NCI-H2227 treated with DMSO at 0.1 percent for 48 hours (cell line): Measurements from ENCODE around the gene LTBP2.

Experiments used
- DNase-seq: peaks from one replicate; lab custom pipeline; 2025; lab: John Stamatoyannopoulos, UW

The LTBP2 gene

DNA sequence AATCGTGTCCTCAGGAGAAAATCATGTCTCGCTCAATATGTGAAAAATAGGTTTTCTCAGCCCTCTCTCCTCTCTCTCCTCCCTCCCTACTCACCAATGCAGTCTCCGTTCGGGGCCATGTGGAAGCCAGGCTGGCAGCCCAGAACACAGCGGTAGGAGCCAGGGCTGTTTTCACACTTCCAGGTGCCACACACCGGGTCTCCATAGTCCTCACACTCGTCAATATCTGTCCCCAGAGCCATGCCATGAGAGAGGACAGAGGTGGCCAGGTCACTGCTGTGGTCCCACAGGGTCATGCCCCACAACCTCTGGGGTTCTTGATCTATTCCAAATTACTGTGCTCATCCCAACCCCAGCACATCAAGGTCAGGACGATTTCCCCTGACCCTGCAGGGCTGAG lies 105.0 kb downstream of the LTBP2 start:
- DNase-seq, result no peak

DNA sequence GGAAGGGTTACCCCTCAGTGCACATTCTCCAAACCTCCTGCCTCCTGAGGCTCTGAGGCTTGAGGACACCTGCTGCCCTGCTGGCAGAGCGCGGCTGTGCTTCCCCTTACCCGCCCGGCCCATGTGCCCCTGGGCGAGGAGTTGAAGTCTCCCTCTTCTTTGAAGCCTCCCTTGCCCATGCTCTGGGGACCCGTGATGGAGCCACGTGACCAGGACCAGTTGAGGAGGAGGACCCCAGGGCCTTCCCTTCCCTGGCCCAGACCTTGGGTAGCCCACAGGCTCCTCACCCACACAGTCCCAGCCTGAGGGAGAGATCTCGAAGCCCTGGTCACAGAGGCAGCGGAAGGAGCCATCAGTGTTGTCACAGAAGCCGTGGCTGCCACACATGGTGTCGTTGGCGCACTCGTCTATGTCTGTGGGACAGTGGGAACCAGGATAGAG lies 105.6 kb downstream of the LTBP2 start:
- no peak for DNase-seq

DNA sequence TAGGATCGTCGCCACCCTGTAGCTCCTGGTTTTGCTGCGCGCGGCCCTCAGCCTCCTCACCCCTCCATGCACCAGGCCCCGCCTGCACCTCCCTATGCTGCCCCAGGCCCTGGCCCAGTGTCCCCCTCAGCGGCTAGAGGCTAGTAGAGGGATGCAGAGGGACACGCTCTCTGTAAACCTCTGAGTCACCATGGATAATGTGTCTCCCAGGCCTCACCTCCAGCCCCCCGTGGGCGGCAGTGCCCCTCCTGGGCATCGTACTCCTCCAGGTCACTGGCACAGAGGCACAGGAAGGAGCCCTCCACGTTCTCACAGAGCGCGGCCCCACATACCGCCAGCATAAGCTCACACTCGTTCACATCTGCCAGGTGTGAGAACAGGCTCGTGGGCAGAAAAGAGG lies 106.2 kb downstream of the LTBP2 start:
- no peak for DNase-seq

DNA sequence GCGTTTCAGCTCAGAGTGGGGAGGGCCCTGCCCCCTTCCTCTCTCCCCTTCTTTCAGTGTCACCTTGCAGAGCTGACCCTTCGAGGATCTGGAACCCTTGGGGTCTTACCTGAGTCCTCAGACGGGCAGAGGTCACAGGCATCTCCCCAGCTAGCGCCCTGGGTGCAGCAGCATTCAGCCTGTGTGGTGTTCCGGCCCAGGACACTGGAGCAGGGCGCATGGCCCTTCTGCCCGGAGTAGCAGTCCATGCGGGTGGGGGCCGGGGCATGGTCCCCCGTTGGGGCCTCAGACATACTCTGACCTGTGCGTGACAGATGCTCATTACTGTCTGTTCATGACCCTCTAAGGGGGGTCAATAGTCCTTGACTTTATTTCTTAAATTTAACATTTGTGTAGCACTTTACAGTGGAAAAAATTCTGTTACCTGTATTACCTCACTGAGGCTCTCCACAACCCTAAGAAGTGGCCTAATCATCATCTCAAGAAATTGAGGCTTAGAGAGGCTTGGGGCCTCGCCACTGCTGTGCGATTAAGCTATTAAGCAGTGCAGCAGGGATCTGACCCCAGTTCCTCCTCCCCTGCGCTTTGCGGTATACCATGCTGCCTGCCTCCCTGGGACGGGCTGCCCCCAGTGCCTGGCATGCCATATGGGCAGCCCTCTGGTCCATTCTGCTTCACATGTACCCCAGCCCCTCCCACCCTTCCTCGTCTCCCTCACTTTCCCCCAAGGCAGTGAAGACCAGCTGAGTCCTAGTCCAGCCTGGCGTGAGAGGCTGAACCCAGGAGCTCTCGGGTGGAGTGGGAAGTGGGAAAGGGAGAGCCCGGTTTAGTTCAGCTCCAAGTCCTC lies 106.9 kb downstream of the LTBP2 start:
- no peak for DNase-seq

DNA sequence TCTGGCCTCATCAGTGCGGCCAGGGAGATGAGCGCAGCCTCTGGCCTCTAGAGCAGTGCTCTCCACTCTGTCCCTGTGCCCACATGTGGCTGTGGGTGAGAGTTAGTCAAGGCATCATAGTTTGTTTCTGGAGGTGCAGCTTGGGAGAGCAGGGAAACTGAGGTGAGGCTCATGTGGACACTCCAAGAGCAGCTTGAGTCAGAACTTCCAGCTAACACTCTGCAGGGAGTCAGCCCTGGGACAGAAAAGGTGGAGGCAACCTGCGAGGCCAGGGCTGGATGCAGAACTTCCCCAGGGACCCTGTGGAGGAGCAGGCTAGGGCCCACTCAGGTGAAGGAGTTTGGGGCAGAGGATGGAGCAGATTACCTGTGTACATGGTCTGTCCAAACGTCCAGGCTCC lies 107.6 kb downstream of the LTBP2 start:
- no peak for DNase-seq

DNA sequence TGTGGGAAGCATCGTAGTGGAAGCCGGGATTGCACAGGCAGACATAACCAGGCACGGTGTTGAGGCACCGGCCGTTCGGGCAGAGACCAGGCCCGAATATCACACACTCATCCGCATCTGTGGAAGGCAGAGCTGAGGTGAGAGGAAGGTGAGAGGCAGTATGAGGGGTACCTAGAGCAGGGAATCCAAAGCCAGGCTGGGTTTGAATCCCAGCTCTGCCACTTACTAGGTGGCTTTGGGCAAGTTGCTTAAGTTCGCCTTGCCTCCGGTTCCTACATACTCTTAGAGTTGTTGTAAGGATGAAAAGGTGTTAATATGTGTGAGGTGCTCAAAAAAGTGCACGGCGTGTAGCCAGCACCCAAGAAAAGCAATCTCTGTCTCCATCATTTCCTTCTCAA lies 108.1 kb downstream of the LTBP2 start:
- no peak for DNase-seq

DNA sequence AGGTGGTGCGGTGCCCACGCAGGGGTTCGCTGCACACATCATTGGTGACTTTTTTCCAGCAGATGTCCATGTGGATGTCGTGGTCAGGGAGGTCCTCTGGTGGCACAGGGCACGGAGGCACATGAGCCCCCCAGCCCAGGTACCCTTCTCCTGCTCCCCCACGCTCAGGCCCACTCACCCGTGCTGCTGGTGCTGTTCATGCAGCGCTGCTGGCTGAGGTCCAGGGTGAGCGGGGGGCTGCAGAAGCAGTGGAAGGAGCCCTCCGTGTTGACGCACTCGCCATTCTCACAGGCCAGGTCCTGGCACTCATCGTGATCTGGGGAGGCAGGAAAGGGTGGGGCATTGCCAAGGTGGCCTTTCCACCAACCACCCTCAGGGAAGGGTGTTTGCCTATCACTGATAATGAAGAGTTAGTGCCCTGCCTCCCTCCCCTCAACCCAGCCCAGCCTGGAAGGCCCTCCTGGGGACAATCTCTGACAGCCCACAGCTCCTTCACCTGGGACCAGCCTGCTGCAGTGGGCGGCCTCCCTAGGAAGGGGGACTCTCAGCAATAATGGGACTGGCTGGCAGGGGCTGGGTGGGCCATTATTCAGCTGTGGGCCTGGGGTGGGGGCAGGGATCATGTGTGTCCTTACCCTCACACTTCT lies 108.6 kb downstream of the LTBP2 start:
- DNase-seq, result no peak

DNA sequence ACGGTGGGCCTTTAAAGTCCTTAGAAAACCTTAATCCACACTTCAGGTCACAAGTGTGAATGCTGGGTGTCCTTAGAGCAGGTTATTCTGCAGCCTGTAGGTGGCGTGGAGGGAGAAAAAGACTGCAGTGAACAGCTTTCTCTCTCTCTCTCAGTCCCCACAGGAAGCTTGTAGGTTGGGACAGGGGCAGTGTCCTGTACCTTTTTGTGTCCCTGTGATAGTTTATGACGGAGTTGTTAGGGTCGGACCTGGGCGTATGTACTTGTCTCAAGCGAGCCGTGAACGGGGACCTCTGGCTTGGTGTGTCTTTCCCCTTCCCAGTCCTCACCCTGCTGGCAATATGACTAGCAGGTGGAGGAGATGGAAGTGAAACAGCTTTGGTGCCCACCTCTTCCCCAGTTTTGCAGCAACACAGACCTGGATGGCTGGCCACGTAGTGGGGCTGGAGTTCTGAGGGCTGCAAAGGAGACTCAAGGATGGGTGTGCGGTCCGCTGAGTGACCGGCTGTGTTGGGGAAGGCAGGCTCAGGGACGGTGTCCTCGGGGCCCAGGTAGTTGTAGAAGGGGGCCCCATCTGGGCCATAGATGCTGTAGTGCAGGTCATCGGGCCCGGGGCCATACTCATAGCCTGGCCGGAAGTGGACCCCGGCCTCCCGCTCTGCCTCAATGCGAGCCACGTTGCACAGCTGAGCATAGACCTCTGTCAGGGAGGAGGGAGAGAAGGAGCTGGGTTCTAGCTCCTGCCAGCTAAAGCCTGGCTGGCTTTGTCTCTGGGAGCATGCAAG lies 109.6 kb downstream of the LTBP2 start:
- peak; percentile 11 for DNase-seq

DNA sequence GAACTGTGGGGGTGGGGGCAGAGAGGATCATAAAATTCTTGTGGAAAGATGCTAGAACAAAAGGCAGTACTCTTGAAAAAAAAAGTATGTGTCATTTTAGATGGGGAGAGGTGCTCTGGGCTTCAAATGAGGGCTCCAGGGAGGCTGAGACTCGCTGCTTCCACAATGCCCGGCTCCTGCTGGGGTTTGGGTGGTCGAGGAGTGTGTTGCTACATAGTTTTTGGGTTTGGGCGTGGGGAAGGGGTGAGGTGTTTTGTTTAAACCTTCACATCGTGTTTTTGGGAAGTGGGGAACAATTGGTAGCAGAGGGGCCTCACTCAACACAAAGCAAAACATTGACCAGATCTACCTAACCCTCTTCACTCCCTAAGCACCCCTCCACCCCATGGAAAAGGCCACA lies 110.3 kb downstream of the LTBP2 start:
- DNase-seq, result no peak

DNA sequence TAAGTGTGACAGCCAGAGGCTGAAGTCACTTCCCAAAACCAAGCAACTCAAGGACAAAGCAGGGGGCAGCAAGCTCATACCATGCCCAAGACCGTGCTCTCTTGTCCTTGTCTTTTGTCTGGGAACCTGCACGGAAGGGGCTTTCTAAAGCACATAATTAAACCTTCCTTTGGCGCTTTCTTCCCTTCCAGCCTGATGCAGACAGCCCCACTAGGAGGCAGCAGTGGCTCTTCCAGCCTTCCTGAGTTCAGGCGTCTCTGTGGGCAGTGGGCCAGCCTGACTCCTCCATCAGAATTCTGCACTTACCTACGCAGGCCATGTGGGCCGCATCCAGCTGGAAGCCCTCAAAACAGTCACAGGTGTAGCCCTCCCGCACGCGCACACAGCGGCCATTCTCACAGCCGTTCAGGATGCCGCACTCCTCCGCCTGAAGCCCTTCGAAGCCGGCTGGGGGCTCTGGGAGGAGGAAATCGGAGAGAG lies 110.9 kb downstream of the LTBP2 start:
- peak; percentile 76 for DNase-seq

DNA sequence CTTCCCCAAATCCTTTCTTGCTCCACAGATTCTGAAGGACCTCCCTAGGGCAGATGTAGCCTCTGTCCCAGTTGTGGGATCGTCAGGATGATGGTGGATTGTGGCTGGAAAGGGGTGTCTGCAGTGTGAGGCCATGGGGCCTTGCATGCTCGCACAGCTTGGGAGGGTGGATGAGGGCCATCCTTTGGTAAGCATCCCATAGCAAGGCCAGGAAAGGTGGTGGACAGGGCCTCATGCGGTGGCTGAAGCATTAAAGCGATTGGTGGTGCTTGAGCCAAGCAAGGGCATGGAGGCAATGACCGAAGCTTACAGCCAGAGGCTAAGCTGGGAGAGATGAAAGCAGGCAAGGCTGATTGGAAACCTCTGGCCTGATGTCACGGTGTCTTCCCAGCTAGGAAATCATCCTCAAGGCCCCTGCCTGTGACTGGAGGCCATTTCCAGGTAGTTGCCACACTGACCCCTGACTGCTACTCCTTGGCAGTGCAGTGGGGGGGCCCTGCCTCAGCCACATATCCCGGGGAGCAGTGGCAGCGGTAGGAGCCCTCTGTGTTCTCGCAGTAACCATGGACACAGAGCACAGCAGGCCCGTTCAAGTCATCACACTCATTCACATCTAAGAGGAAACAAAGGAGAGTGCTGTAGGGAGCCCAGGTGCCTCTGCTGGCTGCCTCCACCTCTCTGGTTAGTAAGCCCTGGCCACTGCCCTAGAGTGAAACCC lies 111.5 kb downstream of the LTBP2 start:
- no peak for DNase-seq

DNA sequence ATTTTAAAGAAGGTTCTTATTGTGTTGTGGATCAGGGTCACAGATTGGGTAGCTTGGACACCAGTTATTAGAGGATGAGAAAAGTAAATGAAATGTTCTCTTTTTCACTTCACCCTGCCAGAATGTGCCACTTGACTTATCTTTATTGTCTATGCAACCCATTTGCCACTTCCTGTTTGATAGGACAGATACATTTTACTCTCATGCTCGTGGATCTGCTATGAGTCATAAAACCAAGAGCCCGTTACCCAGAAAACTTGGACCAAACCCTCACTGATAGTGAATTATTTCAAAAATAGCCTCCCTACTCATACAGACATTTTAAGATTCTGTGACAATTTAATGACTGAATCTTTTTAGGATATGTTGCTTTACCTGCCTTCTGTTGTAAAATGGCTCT lies 116.7 kb downstream of the LTBP2 start:
- DNase-seq, result no peak

DNA sequence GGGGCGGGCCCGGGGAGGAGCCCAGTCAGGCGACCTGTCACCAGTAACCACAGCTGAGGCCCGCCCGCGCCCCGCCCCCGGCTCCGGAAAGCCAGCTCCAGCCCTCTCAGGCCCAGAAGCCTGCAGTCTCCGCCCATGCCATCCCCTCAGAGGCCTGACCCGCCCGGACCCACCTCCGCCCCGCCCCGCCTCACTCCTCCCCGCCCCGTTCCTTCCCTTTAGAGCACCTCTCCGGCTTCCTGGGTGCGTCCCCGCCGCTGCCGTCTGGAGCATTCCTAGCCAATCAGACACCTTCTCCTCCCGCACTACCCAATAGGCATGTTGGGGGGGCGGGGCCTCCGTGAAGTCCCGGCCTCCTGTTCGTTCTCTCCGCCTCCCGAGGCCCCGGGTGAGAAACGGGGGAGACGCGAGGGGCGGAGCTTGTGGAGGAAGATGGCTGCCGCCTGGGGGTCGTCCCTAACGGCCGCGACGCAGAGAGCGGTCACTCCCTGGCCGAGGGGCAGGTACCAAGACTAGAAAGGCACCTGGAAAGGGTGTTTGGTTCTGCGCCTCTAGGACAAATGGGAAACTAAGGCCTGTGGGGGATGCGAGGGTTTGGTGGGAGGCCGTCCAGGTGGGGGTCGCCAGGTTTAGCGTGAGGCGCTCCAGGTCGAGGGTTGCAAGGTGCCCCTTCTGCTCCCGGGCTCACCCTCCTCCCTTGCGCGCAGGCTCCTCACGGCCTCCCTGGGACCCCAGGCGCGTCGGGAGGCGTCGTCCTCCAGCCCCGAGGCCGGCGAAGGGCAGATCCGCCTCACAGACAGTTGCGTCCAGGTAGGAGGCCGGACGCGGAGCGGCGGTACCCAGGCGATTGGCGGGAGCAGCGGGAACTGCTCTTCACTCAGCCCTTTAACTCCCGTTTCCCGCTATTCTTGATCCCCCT lies 118.4 kb downstream of the LTBP2 start, which contains the start of gene ISCA2:
ISCA2 (plus strand) TSS at position 423 of the 919 bp plus-strand sequence; CDS start at position 433, 10 bp downstream.
- peak; percentile 98 for DNase-seq

DNA sequence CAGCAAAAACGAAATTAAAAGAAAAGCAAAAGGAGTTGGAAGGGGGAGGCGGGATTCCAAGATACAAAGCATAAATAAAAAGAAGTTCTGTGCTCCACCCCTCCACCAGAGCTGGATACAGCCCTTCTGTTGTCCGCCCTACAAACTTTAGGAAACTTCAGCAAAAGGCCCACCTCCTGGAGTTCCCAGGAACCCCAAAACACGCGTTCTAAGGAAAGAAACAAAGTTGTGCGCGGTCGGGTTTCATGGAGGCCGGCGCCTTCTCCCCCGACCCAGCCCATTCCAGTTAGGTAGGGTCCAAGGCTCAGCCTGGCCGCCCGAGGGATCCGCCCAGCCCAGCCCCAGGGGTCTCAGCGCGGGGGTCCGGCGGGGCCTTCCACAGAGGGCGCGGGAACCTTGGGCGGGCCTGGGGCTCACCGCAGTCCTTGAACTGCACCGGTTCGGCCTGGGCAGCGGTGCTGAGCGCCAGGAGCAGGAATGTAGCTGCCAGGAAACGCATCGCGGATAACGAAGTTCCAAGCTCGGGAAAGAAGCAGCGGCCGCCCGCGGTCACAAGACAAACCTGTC lies 119.2 kb downstream of the LTBP2 start, which contains the start of gene NPC2:
NPC2 (minus strand) TSS at position 530 of the 567 bp plus-strand sequence; CDS start at position 499, 31 bp downstream.
- no peak for DNase-seq

DNA sequence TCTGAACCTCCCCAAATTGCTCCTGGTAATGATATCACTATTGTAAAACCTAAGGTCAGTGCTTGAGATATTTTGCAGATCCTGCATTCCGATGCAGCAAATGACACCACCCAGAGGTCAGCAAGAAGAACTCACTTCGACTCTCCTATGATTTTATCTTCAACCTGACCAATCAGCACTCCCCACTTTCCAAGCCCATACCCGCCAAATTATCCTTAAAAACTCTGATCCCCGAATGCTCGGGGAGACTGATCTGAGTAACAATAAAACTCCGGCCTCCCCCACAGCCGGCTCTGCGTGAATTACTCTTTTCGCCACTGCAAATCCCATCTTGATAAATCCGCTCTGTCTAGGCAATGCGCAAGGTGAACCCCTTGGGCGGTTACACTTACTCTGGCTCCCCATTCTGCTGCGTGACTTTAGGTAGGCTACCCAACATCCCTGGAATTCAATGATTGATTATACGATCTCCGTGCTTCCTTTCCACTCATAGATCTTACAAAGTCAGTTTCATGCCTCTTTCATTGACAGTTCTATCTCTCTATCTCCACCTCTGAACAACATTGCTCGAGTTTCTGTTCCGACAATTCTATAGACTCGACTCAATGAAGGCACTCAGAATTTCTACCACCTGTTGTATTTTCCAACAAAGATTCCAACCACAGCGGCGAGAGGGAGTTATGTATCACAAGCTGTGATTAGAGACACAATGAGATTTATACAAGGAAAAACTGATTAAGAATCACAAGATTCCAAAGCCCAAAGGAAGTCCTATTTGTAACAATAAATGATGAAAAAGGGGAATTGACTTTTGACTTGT lies 119.9 kb downstream of the LTBP2 start:
- no peak for DNase-seq

DNA sequence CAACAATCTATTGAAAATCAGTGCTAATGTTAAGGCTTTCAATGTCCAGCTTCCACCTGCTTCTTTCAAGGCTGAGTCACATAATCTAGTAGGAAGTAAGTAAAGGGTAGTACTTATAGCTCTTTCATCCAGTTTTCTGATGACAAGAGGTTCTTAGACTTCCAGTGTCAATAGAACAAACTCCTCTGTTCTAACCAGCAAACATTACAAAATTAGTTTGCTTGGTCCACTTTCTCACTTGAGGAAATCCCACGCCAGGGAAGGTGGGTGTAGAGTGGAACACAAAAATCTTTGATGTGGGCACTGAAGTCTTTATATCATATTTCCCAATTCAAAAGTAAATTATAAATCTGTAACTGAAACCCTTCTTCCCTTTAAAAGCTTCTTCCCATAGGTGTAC lies 121.6 kb downstream of the LTBP2 start:
- no peak for DNase-seq

DNA sequence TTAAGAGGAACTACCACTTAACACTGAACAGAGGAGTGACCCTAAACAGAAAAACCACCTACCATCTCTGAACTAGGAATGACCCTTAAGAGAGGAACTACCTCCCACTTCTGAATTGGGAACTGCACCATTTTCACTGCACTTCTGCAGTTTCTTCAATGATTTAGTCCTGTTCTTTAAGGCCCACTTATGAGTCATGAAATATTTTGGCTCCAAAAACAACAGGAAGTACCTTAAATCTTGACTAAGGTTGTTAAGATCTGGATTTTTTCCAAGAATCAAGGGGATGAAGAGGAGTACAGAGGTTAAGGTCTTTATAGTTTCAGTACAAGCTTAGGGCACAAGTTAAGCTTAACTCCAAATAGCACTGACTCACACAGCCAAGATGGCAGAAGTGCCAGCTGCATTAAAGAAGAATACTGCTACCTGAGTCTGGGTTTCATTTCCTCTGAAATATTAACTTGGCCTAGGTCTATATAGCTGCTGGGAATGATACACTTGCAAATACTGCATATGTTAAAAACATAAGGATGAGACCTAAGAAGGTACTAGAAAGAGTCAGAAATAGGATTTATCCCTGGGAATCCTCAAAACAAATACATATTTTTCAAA lies 123.1 kb downstream of the LTBP2 start:
- no peak for DNase-seq

DNA sequence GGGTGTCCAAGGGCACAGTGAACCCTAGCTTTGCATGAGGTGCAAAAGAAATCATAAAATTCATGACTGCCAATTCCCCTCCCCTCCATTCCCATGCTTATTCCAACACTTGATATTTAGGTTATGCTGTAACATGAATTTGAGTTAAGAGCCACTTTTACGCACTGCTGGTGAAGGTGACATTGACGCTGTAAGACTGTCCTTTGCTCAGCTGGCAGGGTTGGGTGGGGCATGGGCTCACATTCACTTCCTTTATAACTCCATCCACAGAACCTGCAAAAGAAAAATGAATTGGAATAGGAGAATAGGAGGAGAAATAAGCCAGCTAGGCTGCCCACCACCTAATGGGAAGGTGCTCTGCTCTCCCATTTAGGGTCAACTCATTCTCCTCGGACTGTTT lies 125.9 kb downstream of the LTBP2 start:
- no peak for DNase-seq

DNA sequence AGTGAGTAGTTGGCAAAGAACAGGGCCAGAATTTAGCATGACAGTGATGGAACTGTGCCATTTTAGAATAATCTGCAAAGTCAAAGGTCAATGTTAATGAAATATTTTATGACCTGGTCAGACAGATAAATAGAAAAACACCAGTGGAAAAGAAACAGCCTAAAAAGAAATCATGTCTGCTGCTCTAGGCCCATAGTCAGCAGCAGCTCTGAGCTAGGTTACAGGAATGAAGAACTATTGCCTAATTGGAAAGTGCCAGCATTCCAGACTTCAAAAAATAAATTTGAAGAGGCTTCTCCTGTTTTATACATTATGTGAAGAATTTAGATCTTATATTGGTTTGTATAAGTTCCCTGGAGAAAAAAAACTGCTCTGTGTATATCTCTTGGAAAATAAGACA lies 128.7 kb downstream of the LTBP2 start:
- DNase-seq, result no peak
